Nephron progenitor cell (in vitro differentiated cells): ENCODE measurements around the gene TRIO.

Experiments used
- DNase-seq: peaks from one replicate; pipeline ENCODE4 v3.0.0; 2021
- H3K27ac Mint-ChIP-seq: 2 replicates; pipeline ENCODE4 v1.8.0; 2021; ENCODE audit warnings: mild to moderate bottlenecking, moderate library complexity, mixed read lengths
- H3K27me3 Mint-ChIP-seq: 2 replicates; pipeline ENCODE4 v1.8.0; 2021; ENCODE audit warnings: mild to moderate bottlenecking, low read depth, mixed read lengths; ENCODE audit not compliant: poor library complexity
- H3K36me3 Mint-ChIP-seq: 2 replicates; pipeline ENCODE4 v1.8.0; 2021; ENCODE audit warnings: low read depth, mixed read lengths
- H3K4me1 Mint-ChIP-seq: 2 replicates; pipeline ENCODE4 v1.8.0; 2021; ENCODE audit warnings: mixed read lengths
- H3K4me3 Mint-ChIP-seq: 2 replicates; pipeline ENCODE4 v1.8.0; 2021; ENCODE audit warnings: mild to moderate bottlenecking, moderate library complexity, mixed read lengths
- H3K9me3 Mint-ChIP-seq: 2 replicates; pipeline ENCODE4 v1.8.0; 2021; ENCODE audit warnings: mild to moderate bottlenecking, moderate library complexity, mixed read lengths
- TF ChIP-seq, protein P1 (sequence below): fragments of 200-600 bp; sonication (generic); IDR thresholded peaks from 2 replicates; pipeline ENCODE4 v1.5.0; 2021; ENCODE audit warnings: antibody characterized with exemption

Gene TRIO

DNA sequence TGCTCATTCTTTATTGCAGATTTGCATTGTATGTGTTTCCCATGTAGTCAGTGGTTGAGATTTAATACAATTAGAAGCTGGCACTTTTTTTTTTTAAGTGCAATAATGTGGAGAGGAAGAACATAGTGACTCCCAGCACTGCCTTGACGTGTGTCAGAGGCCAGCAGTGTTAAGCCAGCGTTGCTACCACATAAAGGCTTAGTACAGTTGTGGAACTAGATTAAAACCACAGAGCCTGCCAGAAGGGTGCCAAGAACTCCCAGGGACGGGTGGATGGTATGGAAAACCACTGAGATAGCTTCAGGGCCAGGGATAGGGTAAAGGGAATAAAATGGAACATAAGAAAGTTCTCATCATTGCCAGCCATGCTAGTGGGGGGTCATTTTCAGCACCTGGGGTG lies 142.9 kb downstream of the TRIO start:
- H3K4me3 Mint-ChIP-seq: no peak overlapping the region
- H3K4me1 Mint-ChIP-seq: peaks cover 45% of the 10 kb centered on the region
- H3K36me3 Mint-ChIP-seq: peaks cover 56% of the 10 kb centered on the region
- H3K9me3 Mint-ChIP-seq: no peaks in the 10 kb centered on the region
- no peaks in the 10 kb centered on the region for H3K27me3 Mint-ChIP-seq
- TF ChIP-seq, protein P1, sequence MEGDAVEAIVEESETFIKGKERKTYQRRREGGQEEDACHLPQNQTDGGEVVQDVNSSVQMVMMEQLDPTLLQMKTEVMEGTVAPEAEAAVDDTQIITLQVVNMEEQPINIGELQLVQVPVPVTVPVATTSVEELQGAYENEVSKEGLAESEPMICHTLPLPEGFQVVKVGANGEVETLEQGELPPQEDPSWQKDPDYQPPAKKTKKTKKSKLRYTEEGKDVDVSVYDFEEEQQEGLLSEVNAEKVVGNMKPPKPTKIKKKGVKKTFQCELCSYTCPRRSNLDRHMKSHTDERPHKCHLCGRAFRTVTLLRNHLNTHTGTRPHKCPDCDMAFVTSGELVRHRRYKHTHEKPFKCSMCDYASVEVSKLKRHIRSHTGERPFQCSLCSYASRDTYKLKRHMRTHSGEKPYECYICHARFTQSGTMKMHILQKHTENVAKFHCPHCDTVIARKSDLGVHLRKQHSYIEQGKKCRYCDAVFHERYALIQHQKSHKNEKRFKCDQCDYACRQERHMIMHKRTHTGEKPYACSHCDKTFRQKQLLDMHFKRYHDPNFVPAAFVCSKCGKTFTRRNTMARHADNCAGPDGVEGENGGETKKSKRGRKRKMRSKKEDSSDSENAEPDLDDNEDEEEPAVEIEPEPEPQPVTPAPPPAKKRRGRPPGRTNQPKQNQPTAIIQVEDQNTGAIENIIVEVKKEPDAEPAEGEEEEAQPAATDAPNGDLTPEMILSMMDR: no peak
- peak overlapping the region; percentile 81 for H3K27ac Mint-ChIP-seq
- no peak for DNase-seq

DNA sequence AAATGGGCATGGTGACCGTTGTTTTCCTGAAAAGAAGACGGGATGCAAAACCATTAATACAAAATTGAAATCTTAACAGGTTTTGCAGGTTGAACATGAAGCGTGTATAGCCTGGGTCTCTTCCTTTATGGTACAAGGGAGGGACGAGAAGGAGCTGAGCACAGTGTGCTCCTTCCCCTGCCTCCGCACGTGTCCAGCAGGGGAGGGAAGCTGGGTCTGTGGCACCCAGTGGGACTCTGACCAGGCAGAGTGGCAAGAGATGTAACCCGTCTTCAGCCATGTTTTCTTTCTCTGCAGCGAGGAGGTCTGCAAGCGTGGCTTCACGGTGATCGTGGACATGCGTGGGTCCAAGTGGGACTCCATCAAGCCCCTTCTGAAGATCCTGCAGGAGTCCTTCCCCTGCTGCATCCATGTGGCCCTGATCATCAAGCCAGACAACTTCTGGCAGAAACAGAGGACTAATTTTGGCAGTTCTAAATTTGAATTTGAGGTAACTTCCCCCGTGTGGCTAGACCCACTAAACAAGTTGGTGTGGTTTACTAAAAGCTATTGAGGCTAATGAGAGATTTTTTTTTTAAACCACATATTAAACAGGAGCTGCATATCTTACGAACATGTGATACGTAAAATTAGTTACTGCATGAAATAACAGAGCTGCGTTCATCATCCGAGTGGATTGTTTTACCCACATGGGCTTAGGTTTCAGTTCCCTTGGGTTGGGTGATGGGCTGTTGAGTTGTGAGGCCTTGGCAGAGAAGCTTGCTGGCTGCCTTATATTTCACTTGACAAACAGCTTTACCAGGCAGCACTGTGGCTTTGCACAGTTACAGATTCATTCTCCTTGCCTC lies 143.7 kb downstream of the TRIO start:
- no peak overlapping the region for H3K4me3 Mint-ChIP-seq
- TF ChIP-seq, protein P1: no peak
- DNase-seq: no peak
- H3K27ac Mint-ChIP-seq: peak overlapping the region; percentile 16
- H3K27me3 Mint-ChIP-seq: no peaks in the 10 kb centered on the region
- H3K36me3 Mint-ChIP-seq: peaks cover 52% of the 10 kb centered on the region
- H3K4me1 Mint-ChIP-seq: peaks cover 45% of the 10 kb centered on the region
- H3K9me3 Mint-ChIP-seq: no peaks in the 10 kb centered on the region

DNA sequence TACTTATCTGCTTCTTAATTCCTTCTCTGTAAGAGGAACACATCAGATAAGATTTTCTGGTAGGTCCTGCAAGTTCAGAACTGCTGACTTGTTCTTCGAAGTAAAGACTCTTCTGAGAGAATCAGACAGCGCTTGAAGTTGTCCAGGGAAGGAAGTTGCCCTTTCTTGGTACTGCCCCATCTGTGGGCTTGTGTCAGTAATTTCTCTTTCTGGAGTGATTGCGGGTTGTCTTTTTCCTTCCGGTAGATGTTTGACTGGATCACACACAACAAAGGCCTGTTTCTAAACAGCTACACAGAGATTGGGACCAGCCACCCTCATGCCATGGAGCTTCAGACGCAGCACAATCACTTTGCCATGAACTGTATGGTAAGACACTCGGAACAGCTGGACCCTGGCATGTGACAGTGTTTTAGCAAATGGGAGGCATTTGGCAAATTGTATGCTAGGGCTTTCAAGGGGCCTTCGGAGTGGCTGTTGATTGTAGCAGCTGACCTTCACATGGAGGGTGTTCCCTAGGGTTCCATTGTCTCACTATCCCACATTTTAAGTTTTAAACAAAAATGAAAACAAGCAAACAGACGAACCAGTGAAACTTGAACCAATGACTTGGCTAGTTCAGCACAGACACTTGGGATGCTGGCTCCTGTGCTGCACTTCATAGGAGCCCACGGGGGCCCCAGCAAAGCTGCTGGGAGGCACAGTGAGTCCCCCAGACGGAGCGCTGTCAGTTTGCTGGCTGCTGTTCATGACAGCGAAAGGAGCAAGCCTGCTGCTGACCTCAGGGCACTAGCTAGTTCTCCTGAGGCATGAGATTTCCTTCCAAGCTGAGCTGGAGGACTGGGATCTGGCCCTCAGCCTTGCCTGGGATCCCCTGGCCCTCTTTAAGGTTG lies 149.9 kb downstream of the TRIO start:
- H3K27ac Mint-ChIP-seq: no peak overlapping the region
- no peaks in the 10 kb centered on the region for H3K27me3 Mint-ChIP-seq
- TF ChIP-seq, protein P1: no peak
- H3K4me3 Mint-ChIP-seq: no peak overlapping the region
- no peaks in the 10 kb centered on the region for H3K9me3 Mint-ChIP-seq
- peaks cover 71% of the 10 kb centered on the region for H3K36me3 Mint-ChIP-seq
- no peak for DNase-seq
- peaks cover 1% of the 10 kb centered on the region for H3K4me1 Mint-ChIP-seq

DNA sequence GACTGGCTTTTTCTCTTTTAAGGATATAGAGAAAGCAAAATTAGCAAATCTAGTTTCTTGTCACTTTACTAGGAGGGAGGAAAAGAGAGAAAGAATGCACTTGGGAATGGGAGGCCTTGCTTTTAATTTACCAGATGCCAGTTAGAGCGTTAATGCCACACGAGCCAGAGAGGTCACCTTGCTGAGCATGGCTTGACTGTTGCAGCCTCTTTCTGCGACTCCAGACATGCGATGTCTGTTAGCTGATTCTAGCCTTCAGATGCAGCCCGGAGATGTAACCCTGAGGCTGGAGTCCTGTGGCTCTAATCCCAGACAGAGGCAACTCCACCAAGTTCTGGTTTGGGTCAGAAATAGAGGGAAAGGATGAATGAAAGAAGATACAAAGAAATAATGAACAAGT lies 152.5 kb downstream of the TRIO start:
- TF ChIP-seq, protein P1: no peak
- Mint-ChIP-seq H3K4me1 (peaks cover 17% of the 10 kb centered on the region), H3K27me3 (no peaks in the 10 kb centered on the region), H3K4me3 (no peak overlapping the region), H3K36me3 (peaks cover 61% of the 10 kb centered on the region), H3K27ac (peak overlapping the region; percentile 47), H3K9me3 (no peaks in the 10 kb centered on the region)
- DNase-seq: no peak

DNA sequence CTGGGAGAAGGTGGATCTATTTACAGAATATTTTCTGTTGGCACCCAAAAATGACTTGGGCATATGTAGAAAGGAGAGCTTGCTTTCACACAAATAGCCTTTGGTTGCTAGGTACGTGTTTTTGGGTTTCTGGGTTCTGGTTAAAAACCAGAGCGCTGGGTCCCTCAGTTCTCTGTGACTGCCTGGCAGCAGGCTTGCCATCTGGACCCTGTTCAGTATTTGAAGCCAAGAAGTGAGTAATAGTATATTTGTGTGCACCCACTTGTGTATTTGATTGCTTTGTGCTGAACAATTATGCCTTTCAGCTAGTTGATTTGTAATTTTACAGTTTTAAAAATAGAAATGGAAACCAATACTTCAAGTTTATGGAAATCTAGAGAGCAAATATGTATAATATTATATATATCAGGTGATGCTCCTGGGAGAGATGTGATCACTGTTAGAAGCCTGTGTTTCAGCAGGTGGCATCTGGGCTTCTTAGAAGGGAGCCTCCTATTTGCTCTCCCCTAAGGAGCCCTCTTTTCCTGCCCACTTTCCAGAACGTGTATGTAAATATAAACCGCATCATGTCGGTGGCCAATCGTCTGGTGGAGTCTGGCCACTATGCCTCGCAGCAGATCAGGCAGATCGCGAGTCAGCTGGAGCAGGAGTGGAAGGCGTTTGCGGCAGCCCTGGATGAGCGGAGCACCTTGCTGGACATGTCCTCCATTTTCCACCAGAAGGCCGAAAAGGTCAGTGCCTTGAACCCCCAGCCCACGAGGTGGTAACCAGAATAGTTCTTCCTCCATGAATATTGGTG lies 153.6 kb downstream of the TRIO start:
- Mint-ChIP-seq H3K36me3 (peaks cover 60% of the 10 kb centered on the region), H3K4me3 (no peak overlapping the region)

More for the DNA sequence above, 153.6 kb downstream of the TRIO start:
- Mint-ChIP-seq H3K27me3 (no peaks in the 10 kb centered on the region), H3K9me3 (no peaks in the 10 kb centered on the region), H3K27ac (peak overlapping the region; percentile 96), H3K4me1 (peaks cover 17% of the 10 kb centered on the region)
- TF ChIP-seq, protein P1: no peak
- no peak for DNase-seq
